AG09319 (cell line): ENCODE measurements around the gene CACNA1I.

Experiments
- DNase-seq: peaks from one replicate; pipeline ENCODE4 v3.0.0-alpha.2; 2010; ENCODE audit warnings: low read depth; ENCODE audit errors: extremely low read depth
- CTCF ChIP-seq: IDR thresholded peaks from 2 replicates; pipeline ENCODE4 v1.5.1; 2011; ENCODE audit warnings: low read depth, mild to moderate bottlenecking, inconsistent platforms, low read length, moderate library complexity

Gene CACNA1I

GRCh38 chr22:39653787-39654077, 83.2 kb downstream of the CACNA1I start:
- no peak for DNase-seq
- TF ChIP-seq CTCF: no peak

- DNase-seq: no peak
- no peak for TF ChIP-seq CTCF
Measured at GRCh38 chr22:39654131-39654926, 83.8 kb downstream of the CACNA1I start.

GRCh38 chr22:39655004-39655579, 84.5 kb downstream of the CACNA1I start:
- TF ChIP-seq CTCF: no peak
- DNase-seq: no peak

- TF ChIP-seq CTCF: no peak
- DNase-seq: no peak
Measured at GRCh38 chr22:39655831-39656230, 85.3 kb downstream of the CACNA1I start.

GRCh38 chr22:39656495-39657490, 86.2 kb downstream of the CACNA1I start:
- no peak for DNase-seq
- no peak for TF ChIP-seq CTCF

DNA sequence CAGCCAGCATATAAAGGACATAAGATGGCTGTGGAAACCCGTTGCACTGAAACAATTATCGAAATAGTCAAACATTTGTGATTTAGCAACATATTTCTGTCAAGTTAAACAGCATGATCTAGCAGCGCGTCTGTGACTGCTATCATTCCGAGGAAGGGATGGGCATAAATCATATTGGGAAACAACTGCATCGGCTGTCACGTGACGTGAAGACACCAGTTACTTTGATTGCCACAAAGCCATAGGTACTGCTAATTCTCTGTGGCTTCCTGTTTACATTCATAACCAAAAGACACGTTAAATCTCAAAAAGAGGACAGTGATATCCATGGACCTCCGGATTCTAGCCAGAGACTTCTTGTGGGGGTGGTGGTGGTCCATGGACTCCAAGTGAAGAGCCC, 87.8 kb downstream of the CACNA1I start:
- TF ChIP-seq CTCF: no peak
- no peak for DNase-seq
